ENCODE results near the gene LUZP2. TPM values are rescaled to one million over a fixed set of nuclear protein-coding genes. Genes with fewer than 3 reads are reported as not detected.

LUZP2 gene
- total RNA-seq, 1 donor from 2014 or later, result 0.33 TPM

DNA sequence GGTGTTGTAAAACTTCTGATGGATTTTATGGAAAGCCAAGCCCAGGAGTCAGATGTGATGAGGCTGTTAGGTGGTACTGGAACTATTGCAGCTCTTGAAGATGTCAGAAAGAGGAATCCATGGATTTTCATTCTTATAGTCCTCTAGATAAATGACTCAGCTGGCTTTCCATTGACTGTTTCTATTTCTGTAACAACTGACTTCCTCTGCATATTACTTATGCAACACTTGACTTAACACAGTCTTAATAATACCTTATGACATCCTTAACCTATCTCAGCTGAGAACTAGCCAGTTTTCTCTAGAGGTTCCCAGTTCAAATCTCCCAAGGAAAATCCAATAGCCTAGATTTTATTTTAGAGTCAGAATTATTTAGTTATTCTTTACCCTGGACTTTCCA is 263.8 kb downstream of the LUZP2 start:
- no peak overlapping the region for H3K4me3 ChIP-seq (ENCODE audit: low read depth, low read length)
- no peaks in the 10 kb centered on the region for H3K36me3 ChIP-seq (ENCODE audit: control insufficient read depth, insufficient read depth, low read length)
- TF ChIP-seq, protein P1, sequence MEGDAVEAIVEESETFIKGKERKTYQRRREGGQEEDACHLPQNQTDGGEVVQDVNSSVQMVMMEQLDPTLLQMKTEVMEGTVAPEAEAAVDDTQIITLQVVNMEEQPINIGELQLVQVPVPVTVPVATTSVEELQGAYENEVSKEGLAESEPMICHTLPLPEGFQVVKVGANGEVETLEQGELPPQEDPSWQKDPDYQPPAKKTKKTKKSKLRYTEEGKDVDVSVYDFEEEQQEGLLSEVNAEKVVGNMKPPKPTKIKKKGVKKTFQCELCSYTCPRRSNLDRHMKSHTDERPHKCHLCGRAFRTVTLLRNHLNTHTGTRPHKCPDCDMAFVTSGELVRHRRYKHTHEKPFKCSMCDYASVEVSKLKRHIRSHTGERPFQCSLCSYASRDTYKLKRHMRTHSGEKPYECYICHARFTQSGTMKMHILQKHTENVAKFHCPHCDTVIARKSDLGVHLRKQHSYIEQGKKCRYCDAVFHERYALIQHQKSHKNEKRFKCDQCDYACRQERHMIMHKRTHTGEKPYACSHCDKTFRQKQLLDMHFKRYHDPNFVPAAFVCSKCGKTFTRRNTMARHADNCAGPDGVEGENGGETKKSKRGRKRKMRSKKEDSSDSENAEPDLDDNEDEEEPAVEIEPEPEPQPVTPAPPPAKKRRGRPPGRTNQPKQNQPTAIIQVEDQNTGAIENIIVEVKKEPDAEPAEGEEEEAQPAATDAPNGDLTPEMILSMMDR (IDR thresholded peaks at IDR 0.05; ENCODE audit: insufficient read depth, low read length, poor library complexity, severe bottlenecking), result no peak
- no peaks in the 10 kb centered on the region for H3K27me3 ChIP-seq (ENCODE audit: control insufficient read depth, insufficient read depth, low read length)
- DNase-seq (ENCODE audit: low read depth), result peak; percentile 10

DNA sequence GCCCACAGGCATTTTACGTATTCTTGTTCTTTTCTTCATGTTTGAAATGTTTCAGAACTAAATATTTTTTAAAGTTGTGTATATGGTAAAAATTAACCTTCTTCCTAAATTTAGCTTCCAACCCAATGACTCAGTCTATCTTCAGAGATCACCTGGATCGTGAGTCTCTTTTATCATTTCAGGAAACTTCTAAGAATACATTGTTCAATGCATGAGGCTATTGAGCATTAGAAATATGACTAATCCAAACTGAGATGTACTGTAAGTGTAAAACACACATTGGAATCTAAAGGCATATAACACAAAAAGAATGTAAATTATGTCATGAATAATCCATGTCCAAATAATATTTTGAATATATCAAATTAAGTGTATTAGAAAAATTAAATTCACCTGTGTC is 265.2 kb downstream of the LUZP2 start:
- Histone ChIP-seq H3K36me3 (ENCODE audit: control insufficient read depth, insufficient read depth, low read length) (no peaks in the 10 kb centered on the region), H3K4me3 (ENCODE audit: low read depth, low read length) (no peak overlapping the region), H3K27me3 (ENCODE audit: control insufficient read depth, insufficient read depth, low read length) (no peaks in the 10 kb centered on the region)
- DNase-seq (ENCODE audit: low read depth), result no peak
- TF ChIP-seq, protein P1 (IDR thresholded peaks at IDR 0.05; ENCODE audit: insufficient read depth, low read length, poor library complexity, severe bottlenecking), result no peak

DNA sequence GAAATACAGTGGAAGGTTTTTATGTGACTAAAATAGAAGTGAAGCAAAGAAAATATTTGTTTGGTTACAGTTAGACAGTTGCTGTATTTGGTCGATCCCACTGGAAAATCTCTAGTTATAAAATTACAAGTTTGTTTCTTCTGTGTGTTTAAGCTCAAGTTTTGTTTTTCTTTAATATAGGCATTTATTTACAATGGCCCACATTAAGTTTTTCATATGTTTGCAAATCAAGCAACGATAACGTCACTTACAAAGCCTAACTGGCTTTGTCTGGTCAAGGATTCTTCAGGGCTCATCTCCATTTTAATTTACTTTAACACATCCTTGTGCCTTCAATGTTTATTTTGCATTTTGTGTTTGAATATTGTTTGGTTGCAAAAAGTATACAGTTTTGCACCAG is 270.6 kb downstream of the LUZP2 start:
- DNase-seq (ENCODE audit: low read depth), result no peak
- TF ChIP-seq, protein P1 (IDR thresholded peaks at IDR 0.05; ENCODE audit: insufficient read depth, low read length, poor library complexity, severe bottlenecking), result no peak
- Histone ChIP-seq H3K4me3 (ENCODE audit: low read depth, low read length) (no peak overlapping the region), H3K27me3 (ENCODE audit: control insufficient read depth, insufficient read depth, low read length) (no peaks in the 10 kb centered on the region), H3K36me3 (ENCODE audit: control insufficient read depth, insufficient read depth, low read length) (no peaks in the 10 kb centered on the region)

DNA sequence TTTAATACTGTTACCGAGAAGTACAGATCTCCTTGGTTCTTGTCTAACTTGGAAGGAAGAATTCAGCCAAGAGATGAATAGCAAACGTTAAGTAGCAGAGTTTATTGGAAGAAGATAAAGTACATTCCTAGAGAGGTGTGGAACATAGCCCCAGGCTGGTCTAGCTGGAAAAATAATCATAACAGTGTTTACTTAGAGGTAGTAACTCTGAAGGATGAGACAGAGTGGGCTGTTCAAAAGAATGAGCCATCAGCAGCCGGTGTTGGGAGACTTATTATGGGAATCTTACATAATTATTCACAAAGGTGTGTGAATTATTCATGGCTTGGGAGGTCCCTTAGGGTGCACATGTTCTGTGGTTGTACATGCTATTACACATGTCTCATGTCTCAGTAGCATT is 276.5 kb downstream of the LUZP2 start:
- no peak overlapping the region for H3K4me3 ChIP-seq (ENCODE audit: low read depth, low read length)
- no peak for DNase-seq (ENCODE audit: low read depth)
- no peaks in the 10 kb centered on the region for H3K27me3 ChIP-seq (ENCODE audit: control insufficient read depth, insufficient read depth, low read length)
- H3K36me3 ChIP-seq (ENCODE audit: control insufficient read depth, insufficient read depth, low read length), result no peaks in the 10 kb centered on the region
- TF ChIP-seq, protein P1 (IDR thresholded peaks at IDR 0.05; ENCODE audit: insufficient read depth, low read length, poor library complexity, severe bottlenecking), result no peak

DNA sequence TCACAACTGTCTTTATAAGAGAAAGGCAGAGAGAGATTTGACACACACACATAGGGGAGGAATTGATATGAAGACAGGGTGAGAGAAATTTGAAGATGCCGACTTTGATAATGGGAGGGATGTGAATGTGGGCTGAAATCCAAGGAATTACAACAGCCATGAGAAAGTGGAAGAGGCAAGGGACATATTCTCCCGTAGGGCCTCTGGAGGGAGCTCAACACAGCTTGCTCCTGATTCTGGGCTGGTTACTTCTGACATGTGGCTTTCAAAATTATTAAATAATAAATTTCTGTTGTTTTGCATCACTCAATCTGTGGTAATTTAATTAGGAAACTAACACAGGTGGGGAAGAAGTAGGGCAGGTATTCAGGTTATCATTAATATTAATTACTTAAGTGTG is 282.9 kb downstream of the LUZP2 start:
- H3K36me3 ChIP-seq (ENCODE audit: control insufficient read depth, insufficient read depth, low read length), result no peaks in the 10 kb centered on the region
- no peak overlapping the region for H3K4me3 ChIP-seq (ENCODE audit: low read depth, low read length)
- TF ChIP-seq, protein P1 (IDR thresholded peaks at IDR 0.05; ENCODE audit: insufficient read depth, low read length, poor library complexity, severe bottlenecking), result no peak
- DNase-seq (ENCODE audit: low read depth), result no peak
- no peaks in the 10 kb centered on the region for H3K27me3 ChIP-seq (ENCODE audit: control insufficient read depth, insufficient read depth, low read length)

DNA sequence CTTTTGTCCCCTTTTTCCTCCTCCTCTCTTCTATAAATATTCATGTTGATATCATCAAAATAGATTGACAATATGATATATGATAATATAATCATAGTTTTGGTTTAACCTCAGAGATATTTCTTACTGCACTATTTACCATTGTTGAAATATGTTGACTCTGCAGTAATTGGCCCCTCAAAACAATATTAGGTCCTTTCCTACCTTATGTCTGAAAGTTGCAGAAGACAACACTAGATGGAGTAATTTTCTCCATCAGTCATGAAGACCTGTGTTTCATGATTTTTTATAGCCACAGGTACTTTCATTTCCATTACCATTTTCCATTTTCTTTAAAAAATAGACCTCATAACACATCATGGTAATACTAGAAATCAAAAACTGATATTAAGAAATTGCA is 284.4 kb downstream of the LUZP2 start:
- no peak for DNase-seq (ENCODE audit: low read depth)
- Histone ChIP-seq H3K36me3 (ENCODE audit: control insufficient read depth, insufficient read depth, low read length) (no peaks in the 10 kb centered on the region), H3K27me3 (ENCODE audit: control insufficient read depth, insufficient read depth, low read length) (no peaks in the 10 kb centered on the region), H3K4me3 (ENCODE audit: low read depth, low read length) (no peak overlapping the region)
- TF ChIP-seq, protein P1 (IDR thresholded peaks at IDR 0.05; ENCODE audit: insufficient read depth, low read length, poor library complexity, severe bottlenecking), result no peak

All from kidney epithelial cell (primary cell).